NCI-H774 (cell line): ENCODE results near the gene SOX5.
"Not testable (repeated sequence)": the region's sequence is repeated elsewhere in the genome, so short reads cannot be mapped to it uniquely, and the experiment has no call there.

ENCODE experiments used
- DNase-seq: peaks from one replicate; lab custom pipeline; 2025; lab: John Stamatoyannopoulos, UW

Gene SOX5

GRCh38 chr12:23543767-23544166, 405.7 kb downstream of the SOX5 start:
- DNase-seq = no peak

- DNase-seq = no peak
Measured at GRCh38 chr12:23542187-23542586, 407.3 kb downstream of the SOX5 start.

- DNase-seq = no peak
Measured at GRCh38 chr12:23540572-23540971, 408.9 kb downstream of the SOX5 start.

GRCh38 chr12:23536293-23536692, 413.2 kb downstream of the SOX5 start:
- no peak for DNase-seq

- DNase-seq = no peak
Measured at GRCh38 chr12:23535441-23535840, 414.0 kb downstream of the SOX5 start.

GRCh38 chr12:23534196-23534595, 415.3 kb downstream of the SOX5 start:
- no peak for DNase-seq

- DNase-seq = no peak
Measured at GRCh38 chr12:23533699-23534098, 415.8 kb downstream of the SOX5 start.

- DNase-seq = no peak
Measured at GRCh38 chr12:23533265-23533664, 416.2 kb downstream of the SOX5 start.

- no peak for DNase-seq
Measured at GRCh38 chr12:23528316-23528715, 421.2 kb downstream of the SOX5 start.

GRCh38 chr12:23525450-23526072, 423.9 kb downstream of the SOX5 start:
- DNase-seq = no peak

- DNase-seq = no peak
Measured at GRCh38 chr12:23523339-23523738, 426.1 kb downstream of the SOX5 start.

- not testable (repeated sequence) for DNase-seq
Measured at GRCh38 chr12:23519444-23519843, 430.0 kb downstream of the SOX5 start.

GRCh38 chr12:23515785-23516184, 433.7 kb downstream of the SOX5 start:
- DNase-seq = not testable (repeated sequence)

- no peak for DNase-seq
Measured at GRCh38 chr12:23510484-23510883, 439.0 kb downstream of the SOX5 start.

- not testable (repeated sequence) for DNase-seq
Measured at GRCh38 chr12:23509832-23510231, 439.6 kb downstream of the SOX5 start.

GRCh38 chr12:23507785-23508184, 441.7 kb downstream of the SOX5 start:
- DNase-seq = not testable (repeated sequence)

GRCh38 chr12:23505736-23506135, 443.7 kb downstream of the SOX5 start:
- DNase-seq = not testable (repeated sequence)

GRCh38 chr12:23504641-23505399, 444.6 kb downstream of the SOX5 start:
- DNase-seq = no peak

GRCh38 chr12:23504043-23504442, 445.4 kb downstream of the SOX5 start:
- no peak for DNase-seq

GRCh38 chr12:23503544-23503943, 445.9 kb downstream of the SOX5 start:
- DNase-seq = no peak

GRCh38 chr12:23502259-23502658, 447.2 kb downstream of the SOX5 start:
- no peak for DNase-seq

- DNase-seq = no peak
Measured at GRCh38 chr12:23495472-23495871, 454.0 kb downstream of the SOX5 start.

- no peak for DNase-seq
Measured at GRCh38 chr12:23493672-23494071, 455.8 kb downstream of the SOX5 start.

GRCh38 chr12:23491029-23491428, 458.4 kb downstream of the SOX5 start:
- DNase-seq = not testable (repeated sequence)
